NCI-H446 (cell line): Measurements from ENCODE around the gene SNTG2.

ENCODE experiments used
- DNase-seq, 2 experiments: peaks; one replicate each; lab custom pipeline; 2025; lab: John Stamatoyannopoulos, UW

The SNTG2 gene

GRCh38 chr2:1147873-1148612 is 197.4 kb downstream of the SNTG2 start:
- DNase-seq = no peak

- DNase-seq = no peak
These were observed 200.3 kb downstream of the SNTG2 start for GRCh38 chr2:1150724-1151511.

- DNase-seq = no peak
These were observed 201.7 kb downstream of the SNTG2 start for GRCh38 chr2:1152375-1152774.

DNA sequence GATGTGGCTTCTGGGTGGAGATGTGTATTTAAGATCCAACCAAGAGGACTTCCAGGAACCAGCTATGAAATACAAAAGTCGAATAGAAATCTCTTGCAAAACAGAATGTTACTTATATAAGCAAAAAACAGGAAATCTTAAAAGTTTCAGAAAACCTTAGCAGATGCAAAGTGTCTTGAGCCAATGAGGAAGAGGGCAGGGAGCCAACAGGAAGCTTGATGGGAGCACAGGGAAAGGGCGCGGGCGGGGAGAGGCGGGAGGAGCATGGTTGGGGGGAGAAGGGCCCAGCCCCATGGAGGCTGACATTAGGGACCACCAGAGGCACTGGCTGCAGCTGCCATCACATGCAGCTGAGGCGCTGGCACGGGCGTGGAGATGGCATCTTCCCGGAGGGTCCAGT is 203.3 kb downstream of the SNTG2 start:
- DNase-seq = no peak

DNA sequence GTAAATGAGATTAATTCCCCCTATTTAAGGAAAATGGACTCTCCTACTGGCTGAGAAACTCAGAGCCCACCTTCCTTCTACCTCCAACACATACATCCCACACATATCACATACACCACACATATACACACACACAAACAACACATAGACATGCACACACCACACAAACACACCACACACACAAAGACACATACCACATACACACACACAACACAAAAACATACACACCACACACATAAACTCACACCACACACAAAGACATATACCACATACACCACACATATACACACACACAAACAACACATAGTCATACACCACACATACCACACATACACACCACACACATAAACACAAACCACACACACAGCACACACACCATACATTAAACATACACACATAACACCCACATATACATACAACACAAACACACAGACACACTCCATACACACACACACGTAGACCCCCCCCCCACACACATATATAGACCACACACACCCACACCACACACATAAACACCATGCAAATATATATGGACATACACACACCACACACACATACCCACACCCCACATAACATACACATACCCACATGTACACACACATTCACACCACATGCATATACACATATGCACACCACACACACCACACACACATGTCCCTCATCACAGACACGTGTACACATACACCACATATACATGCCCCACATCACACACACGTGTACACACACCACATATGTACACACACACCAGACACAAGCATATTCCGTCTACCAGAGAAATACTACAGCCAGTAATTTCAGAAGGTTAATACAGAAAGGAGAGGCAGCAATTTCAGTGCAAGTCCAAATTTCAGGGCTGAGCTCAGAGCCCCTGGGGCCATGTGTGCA is 204.3 kb downstream of the SNTG2 start:
- no peak for DNase-seq

DNA sequence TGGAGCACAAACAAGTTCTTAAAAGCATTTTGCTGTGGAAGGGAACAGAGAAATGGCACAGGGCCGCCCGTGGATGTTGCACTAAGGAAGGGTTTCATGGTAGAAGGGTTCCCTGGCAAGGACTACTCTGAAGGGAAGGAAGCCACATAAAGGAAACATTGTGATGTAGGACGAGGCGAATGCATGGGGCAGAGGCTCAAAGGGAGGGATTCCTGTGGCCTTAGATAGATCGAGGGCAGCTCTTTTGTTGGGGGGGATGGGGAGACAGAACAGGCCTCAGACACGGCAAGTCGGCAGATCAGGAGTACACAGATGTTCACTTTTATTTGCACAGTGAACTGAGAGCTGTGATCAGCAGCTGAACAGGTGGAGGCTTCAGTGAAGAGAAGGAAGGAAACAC is 205.4 kb downstream of the SNTG2 start:
- no peak for DNase-seq

DNA sequence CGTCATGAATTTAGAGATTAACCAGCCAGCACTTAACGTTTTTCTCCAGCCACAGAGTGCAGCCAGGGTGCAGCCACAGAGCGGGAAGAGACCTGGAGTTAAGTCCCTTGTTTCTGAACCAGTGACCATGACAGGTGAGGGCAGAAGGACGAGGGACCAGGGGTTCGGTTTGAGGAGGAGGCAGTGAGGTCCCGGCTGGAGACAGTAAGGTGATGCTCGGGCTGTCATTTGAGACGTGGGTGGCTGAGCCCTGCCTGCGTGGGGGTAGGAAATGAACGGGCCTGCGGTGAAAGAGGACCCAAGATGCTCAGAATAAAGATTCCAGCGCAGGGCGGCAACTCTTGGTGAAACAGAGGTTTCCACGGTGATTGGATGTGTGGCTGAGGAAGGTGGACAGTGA is 205.9 kb downstream of the SNTG2 start:
- DNase-seq = no peak

GRCh38 chr2:1157107-1157506 is 206.5 kb downstream of the SNTG2 start:
- DNase-seq = no peak

DNA sequence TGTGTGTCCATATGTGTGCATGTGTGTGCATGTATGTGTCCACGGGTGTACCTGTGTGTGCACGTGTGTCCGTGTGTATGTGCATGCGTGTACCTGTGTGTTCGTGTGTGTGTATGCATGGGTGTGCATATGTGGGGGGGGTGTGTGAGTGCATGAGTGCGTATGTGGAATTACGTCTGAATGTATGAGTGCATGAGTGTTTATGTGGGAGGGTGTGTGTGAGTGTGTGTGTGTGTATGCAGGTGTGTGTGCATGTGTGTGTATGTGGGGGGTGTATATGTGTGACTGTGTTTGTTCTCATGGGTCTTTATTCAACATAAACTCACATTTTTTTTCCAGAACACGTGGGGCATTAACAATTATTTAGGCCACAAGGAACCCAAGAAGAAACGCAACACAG is 208.4 kb downstream of the SNTG2 start:
- DNase-seq = no peak

- no peak for DNase-seq
These were observed 211.6 kb downstream of the SNTG2 start for GRCh38 chr2:1162246-1162645.

GRCh38 chr2:1162768-1163584 is 212.3 kb downstream of the SNTG2 start:
- DNase-seq = no peak

GRCh38 chr2:1166976-1167375 is 216.3 kb downstream of the SNTG2 start:
- no peak for DNase-seq

DNA sequence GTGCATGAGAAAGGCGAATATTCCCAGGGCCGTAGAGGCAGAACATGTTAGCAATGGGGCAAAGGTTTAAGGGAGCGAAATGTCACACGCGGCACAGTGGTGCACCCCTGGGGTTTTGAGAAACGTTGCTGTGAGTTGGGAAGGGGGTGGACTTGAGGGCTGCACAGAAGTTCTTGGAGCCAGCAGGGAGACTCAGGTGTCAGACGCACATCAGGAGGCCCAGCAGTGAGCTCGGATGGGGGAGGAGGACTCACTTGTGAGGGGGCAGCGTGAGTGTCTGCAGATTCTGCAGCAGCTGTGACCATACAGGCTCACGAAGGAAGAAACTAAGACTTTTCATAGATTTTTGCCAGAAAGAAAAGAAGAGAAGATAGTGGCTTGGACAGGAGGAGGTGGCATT is 218.2 kb downstream of the SNTG2 start:
- no peak for DNase-seq

DNA sequence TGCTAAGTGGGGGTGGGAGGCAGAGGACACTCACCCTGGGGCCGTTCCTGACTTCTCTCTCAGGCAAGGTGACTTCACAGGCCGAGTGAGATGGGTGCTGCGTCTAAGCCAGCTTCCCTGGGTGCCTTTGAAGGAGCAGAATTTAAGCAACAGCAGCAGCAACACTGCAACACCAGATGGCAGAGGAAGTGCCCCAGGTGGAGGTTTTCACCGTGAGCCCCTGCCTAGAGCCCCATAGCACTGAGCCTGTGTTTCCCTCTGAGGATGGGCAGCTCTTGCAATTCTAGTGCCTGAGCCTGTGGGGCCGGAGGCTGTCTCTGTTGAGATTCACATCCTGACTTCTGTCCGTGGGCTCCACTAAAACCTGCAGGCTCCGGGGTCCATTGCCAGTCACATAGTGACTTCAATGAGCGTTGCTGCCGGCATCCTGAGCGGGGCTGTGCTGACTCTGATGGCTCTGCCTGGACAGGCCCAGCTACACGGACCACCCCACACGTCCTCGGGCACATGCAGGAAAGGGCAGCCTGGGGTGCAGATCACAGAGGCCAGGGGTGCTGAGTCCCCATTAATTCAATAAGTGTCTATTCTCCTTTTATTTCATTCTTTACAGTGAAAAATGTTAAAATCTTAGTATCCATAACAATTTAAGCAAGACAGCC is 218.8 kb downstream of the SNTG2 start:
- no peak for DNase-seq

DNA sequence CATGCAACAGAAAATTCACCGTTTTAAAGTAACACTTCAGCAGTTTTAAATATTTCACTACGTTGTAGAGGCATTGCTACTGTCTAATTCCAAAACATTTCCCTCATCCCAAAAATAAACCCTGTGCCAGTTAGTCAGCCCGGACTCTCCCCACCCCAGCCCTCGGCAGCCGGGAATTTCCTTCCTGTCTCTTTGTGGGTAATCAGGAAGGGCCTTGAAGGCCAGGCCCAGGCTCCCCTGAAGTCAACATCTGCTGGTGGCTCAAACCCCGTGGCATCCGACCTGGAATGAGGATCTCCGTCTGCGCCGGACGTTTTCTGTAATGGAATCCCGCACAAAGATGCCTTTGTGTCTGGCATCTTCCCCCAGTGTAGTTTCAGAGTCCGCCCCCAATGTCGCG is 219.6 kb downstream of the SNTG2 start:
- DNase-seq = no peak

DNA sequence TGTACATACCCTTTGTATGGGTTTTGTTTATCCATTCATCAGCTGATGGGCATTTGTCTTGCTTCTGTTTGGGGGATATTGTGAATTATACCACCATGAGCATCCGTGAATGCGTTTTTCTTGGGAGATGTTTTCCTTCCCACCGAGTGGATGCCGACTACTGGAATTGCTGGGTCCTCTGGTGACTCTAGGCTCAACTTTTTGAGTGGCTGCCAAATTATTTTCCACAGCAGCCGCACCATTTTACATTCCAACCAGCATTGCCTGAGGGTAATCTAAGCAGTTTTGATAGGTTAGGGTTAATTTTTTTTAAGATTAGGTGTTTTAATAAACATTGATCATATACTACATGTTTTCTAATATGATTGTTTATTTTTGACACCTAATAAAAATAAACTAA is 220.1 kb downstream of the SNTG2 start:
- no peak for DNase-seq

- no peak for DNase-seq
These were observed 222.9 kb downstream of the SNTG2 start for GRCh38 chr2:1173528-1173927.

GRCh38 chr2:1181893-1182292 is 231.2 kb downstream of the SNTG2 start:
- DNase-seq = no peak

DNA sequence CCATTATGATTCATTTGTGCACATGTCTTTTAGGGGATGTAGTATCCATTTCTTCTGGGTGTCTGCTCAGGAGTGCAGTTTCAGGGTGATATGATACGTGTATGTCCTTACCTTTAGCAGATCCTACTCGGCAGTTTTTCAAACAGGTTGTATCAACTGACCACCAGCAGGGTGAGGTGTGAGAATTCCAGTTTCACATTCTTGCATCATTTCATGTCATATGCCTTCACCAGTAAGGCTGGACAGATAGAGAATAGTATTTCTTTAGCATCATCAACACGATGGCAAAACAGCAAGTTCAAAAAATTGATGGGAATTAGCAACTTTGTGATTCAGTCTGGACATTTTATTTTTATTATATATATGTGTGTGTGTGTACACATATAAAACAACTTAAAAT is 232.7 kb downstream of the SNTG2 start:
- no peak for DNase-seq

GRCh38 chr2:1186421-1186820 is 235.8 kb downstream of the SNTG2 start:
- DNase-seq = no peak

DNA sequence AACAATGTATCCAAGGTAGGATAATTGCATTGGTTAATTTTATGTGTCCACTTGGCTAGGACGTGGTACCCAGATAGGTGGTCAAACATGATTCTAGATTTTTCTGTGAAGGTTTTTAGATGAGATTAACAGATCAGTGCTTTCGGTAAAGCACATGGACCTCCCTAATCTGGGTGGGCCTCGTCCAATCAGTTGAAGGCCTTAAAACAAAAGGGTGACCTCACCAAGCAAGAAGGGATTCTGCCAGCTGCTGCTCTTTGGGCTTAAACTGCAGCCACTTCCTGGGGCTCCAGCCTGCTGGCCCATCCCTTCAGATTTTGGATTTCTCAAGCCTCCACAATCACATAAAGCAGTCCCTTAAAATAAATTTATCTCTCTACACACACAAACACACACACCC is 236.5 kb downstream of the SNTG2 start:
- no peak for DNase-seq
